LNCaP clone FGC (cell line): ENCODE measurements around the gene BLACAT1.

ENCODE experiments used
- DNase-seq: peaks from one replicate; pipeline ENCODE4 v3.0.0-alpha.2; 2011; ENCODE audit warnings: low read depth
- H3K4me3 ChIP-seq: 2 replicates; pipeline ENCODE4 v1.5.1; 2011; ENCODE audit warnings: mild to moderate bottlenecking, low read depth, low read length, control low read depth
- TF ChIP-seq, protein P1 (sequence below): IDR thresholded peaks from 2 replicates; pipeline ENCODE4 v1.5.1; 2012; ENCODE audit warnings: mild to moderate bottlenecking; ENCODE audit not compliant: control insufficient read depth, insufficient read depth; ENCODE audit errors: extremely low read depth

The BLACAT1 gene

DNA sequence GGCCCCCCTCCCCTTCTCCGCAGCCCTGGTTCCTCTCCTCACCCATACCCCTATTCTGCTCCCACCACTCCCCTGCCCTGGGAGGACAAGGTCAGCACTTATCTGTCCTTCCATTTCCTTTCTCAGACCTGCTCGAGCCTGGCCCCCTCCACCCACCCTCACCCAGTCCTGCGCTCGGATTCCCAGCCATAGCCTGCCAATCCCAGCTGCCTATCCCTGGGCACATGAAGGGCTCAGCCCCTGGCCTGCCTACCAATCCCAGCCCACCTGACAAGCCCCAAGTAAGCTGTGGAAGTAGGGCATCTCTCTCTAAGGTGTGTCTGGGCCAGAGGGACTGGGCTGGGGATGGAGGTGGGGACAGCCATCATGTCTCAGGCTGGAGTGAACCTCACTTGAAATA, 5.4 kb downstream of the BLACAT1 start:
- TF ChIP-seq, protein P1, sequence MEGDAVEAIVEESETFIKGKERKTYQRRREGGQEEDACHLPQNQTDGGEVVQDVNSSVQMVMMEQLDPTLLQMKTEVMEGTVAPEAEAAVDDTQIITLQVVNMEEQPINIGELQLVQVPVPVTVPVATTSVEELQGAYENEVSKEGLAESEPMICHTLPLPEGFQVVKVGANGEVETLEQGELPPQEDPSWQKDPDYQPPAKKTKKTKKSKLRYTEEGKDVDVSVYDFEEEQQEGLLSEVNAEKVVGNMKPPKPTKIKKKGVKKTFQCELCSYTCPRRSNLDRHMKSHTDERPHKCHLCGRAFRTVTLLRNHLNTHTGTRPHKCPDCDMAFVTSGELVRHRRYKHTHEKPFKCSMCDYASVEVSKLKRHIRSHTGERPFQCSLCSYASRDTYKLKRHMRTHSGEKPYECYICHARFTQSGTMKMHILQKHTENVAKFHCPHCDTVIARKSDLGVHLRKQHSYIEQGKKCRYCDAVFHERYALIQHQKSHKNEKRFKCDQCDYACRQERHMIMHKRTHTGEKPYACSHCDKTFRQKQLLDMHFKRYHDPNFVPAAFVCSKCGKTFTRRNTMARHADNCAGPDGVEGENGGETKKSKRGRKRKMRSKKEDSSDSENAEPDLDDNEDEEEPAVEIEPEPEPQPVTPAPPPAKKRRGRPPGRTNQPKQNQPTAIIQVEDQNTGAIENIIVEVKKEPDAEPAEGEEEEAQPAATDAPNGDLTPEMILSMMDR, result no peak
- no peak for DNase-seq
- no peak overlapping the region for H3K4me3 ChIP-seq

DNA sequence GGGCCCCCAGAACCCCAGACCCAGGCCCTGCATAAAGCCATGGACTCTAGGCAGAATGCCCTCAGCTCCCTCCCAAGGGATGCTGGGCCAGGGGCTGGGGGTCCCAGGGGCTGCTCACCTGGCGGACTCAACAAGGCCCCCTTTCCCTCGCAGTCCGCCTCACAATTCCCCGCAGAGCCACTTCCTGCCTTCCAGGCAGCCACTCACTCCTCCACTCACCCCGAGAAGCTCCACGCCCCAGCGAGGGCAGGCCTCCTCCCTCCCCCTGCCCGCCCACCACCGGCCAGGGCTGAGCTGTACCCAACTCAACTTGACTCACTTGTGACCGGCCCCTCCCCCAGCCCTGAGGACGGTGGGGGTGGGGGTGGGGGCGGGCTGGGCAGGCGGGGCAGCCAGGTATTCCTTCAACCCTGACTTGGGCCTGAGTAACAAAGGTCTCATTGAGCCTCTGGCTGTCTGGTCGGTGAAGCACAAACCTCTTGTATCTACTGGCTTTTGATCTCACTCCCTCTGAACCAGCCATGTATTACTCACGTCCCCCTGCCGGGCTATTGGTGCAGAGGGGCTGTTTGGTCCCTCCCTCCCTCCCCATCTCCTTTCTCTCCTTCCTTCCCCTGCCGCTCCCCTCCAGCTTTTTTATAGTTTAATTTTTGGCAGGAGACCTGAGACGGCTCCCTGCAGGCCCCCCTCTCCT, 5.9 kb downstream of the BLACAT1 start:
- TF ChIP-seq, protein P1, result no peak
- H3K4me3 ChIP-seq, result no peak overlapping the region
- no peak for DNase-seq

GRCh38 chr1:205449254-205449749, 6.5 kb downstream of the BLACAT1 start:
- H3K4me3 ChIP-seq, result no peak overlapping the region
- DNase-seq, result no peak
- TF ChIP-seq, protein P1, result no peak

GRCh38 chr1:205448540-205449253, 7.1 kb downstream of the BLACAT1 start:
- H3K4me3 ChIP-seq, result no peak overlapping the region
- no peak for DNase-seq
- TF ChIP-seq, protein P1, result no peak

DNA sequence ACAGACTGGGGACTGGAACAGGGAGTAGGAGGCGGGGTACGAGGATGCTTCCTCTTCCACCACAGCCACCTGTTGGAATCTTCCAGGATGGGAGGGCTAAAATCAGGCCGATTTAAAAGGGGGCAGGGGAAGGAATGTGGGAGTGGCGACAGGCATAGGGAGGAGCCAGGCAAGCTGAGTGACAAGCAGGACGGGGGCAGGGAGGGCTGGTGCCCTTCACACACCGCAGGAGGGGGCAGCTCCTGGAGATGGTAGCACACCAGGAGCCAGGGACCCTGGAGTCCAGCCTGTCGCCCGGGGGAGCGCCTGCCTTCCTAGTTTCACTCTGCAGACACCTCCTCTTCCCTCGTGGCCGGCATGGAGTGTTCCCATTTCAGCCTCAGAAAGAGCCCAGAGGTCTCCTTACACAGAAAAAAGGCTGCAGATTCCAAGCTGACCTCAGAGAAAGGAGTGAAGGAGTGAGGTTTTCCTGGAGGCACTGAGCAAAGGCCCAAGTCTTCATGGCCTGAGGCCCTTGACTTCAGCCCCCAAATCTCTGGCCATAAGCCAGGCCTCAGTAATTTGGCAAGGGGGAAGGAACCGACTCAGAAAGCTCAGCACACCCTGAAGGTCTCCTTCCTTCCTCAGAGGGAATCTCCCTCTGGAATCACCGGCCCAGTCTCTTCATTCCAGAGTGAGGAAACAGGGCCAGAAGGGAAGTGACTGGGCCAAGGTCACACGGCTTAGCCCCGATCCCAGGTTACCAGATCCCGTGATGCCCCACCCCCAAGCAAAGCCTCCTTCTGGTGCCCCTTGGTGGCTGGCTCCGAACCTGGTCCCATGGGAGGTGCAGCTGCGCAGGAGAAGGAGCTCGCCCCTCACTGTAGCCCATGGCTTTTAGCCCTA, 8.1 kb downstream of the BLACAT1 start:
- TF ChIP-seq, protein P1, result no peak
- no peak for DNase-seq
- H3K4me3 ChIP-seq, result no peak overlapping the region

GRCh38 chr1:205446828-205447227, 9.0 kb downstream of the BLACAT1 start:
- TF ChIP-seq, protein P1, result no peak
- no peak for DNase-seq
- H3K4me3 ChIP-seq, result no peak overlapping the region
